ENCODE data around the gene FHIP2A. TPM values are rescaled to one million over a fixed set of nuclear protein-coding genes. Genes with fewer than 3 reads are reported as not detected.

FHIP2A gene
- total RNA-seq, 2 experiments from 2014 or later, result 4.2 to 13.2 TPM

- H4K20me1 ChIP-seq (ENCODE audit: insufficient read depth, low read length), result no peaks in the 10 kb centered on the region
- H3K9me3 ChIP-seq (ENCODE audit: low read length), result no peaks in the 10 kb centered on the region
- no peak overlapping the region for H2AFZ ChIP-seq (ENCODE audit: low read length)
- intact Hi-C loops (cut with micrococcal nuclease; ENCODE audit: unreplicated experiment), result no loop called here
- no peak overlapping the region for H3K27ac ChIP-seq (ENCODE audit: low read depth, low read length, poor library complexity, severe bottlenecking)
- no peaks in the 10 kb centered on the region for H3K79me2 ChIP-seq (ENCODE audit: insufficient read depth, low read depth, low read length)
- H3K4me3 ChIP-seq (ENCODE audit: low read depth, low read length, poor library complexity, severe bottlenecking), result no peak overlapping the region
- H3K4me1 ChIP-seq (ENCODE audit: insufficient read depth, low read length, poor library complexity, severe bottlenecking), result no peaks in the 10 kb centered on the region
- no peaks in the 10 kb centered on the region for H3K9me2 ChIP-seq (ENCODE audit: insufficient read depth, low read length)
- H3K4me2 ChIP-seq (ENCODE audit: low read length), result no peak overlapping the region
- no peaks in the 10 kb centered on the region for H3K36me3 ChIP-seq (ENCODE audit: insufficient read depth, low read length)
- no peak for DNase-seq (ENCODE audit: low spot score)
- CTCF ChIA-PET (ENCODE audit: unreplicated experiment), result no interaction called here
- BruUV-seq (replicated peaks), result no TSS peak
- TF ChIP-seq EZH2phosphoT487 (IDR thresholded peaks at IDR 0.05; ENCODE audit: borderline replicate concordance, low read depth, low read length) (no peak), CTCF (conservative IDR thresholded peaks at IDR 0.05; ENCODE audit: low read length) (no peak)
- POLR2A ChIA-PET, result interaction anchor here (0.6 to 1.2 kb wide), 2 partner anchors 31 to 172 kb away, joined by 3 read pairs; no protein-coding TSS in a partner anchor
Observed at GRCh38 chr10:114779803-114780576, 41.6 kb upstream of the FHIP2A start.

- Histone ChIP-seq H3K79me2 (ENCODE audit: insufficient read depth, low read depth, low read length) (no peaks in the 10 kb centered on the region), H3K36me3 (ENCODE audit: insufficient read depth, low read length) (no peaks in the 10 kb centered on the region), H4K20me1 (ENCODE audit: insufficient read depth, low read length) (no peaks in the 10 kb centered on the region), H3K27ac (ENCODE audit: low read depth, low read length, poor library complexity, severe bottlenecking) (no peak overlapping the region), H3K4me2 (ENCODE audit: low read length) (no peak overlapping the region), H2AFZ (ENCODE audit: low read length) (no peak overlapping the region), H3K4me3 (ENCODE audit: low read depth, low read length, poor library complexity, severe bottlenecking) (no peak overlapping the region), H3K9me2 (ENCODE audit: insufficient read depth, low read length) (no peaks in the 10 kb centered on the region), H3K9me3 (ENCODE audit: low read length) (no peaks in the 10 kb centered on the region), H3K4me1 (ENCODE audit: insufficient read depth, low read length, poor library complexity, severe bottlenecking) (no peaks in the 10 kb centered on the region)
- TF ChIP-seq EZH2phosphoT487 (IDR thresholded peaks at IDR 0.05; ENCODE audit: borderline replicate concordance, low read depth, low read length) (no peak), CTCF (conservative IDR thresholded peaks at IDR 0.05; ENCODE audit: low read length) (no peak)
- intact Hi-C loops (cut with micrococcal nuclease; ENCODE audit: unreplicated experiment), result no loop called here
- CTCF ChIA-PET (ENCODE audit: unreplicated experiment), result no interaction called here
- DNase-seq (ENCODE audit: low spot score), result no peak
- no TSS peak for BruUV-seq (replicated peaks)
- POLR2A ChIA-PET, result interaction anchor here (0.6 to 1.2 kb wide), 2 partner anchors 163 to 172 kb away, joined by 3 to 5 read pairs; no protein-coding TSS in a partner anchor
Observed at GRCh38 chr10:114780577-114781184, 40.9 kb upstream of the FHIP2A start.

- ChIA-PET POLR2A (interaction anchor here (0.9 kb wide), 1 partner anchor 54 kb away, joined by 3 read pairs; no protein-coding TSS in a partner anchor), CTCF (ENCODE audit: unreplicated experiment) (no interaction called here)
- intact Hi-C loops (cut with micrococcal nuclease; ENCODE audit: unreplicated experiment), result no loop called here
- Histone ChIP-seq H3K4me2 (ENCODE audit: low read length) (no peak overlapping the region), H3K4me3 (ENCODE audit: low read depth, low read length, poor library complexity, severe bottlenecking) (no peak overlapping the region), H3K36me3 (ENCODE audit: insufficient read depth, low read length) (no peaks in the 10 kb centered on the region), H4K20me1 (ENCODE audit: insufficient read depth, low read length) (no peaks in the 10 kb centered on the region), H3K79me2 (ENCODE audit: insufficient read depth, low read depth, low read length) (no peaks in the 10 kb centered on the region), H3K9me2 (ENCODE audit: insufficient read depth, low read length) (no peaks in the 10 kb centered on the region), H2AFZ (ENCODE audit: low read length) (no peak overlapping the region), H3K9me3 (ENCODE audit: low read length) (no peaks in the 10 kb centered on the region), H3K27ac (ENCODE audit: low read depth, low read length, poor library complexity, severe bottlenecking) (no peak overlapping the region), H3K4me1 (ENCODE audit: insufficient read depth, low read length, poor library complexity, severe bottlenecking) (no peaks in the 10 kb centered on the region)
- no peak for TF ChIP-seq EZH2phosphoT487 (IDR thresholded peaks at IDR 0.05; ENCODE audit: borderline replicate concordance, low read depth, low read length)
- TF ChIP-seq CTCF (conservative IDR thresholded peaks at IDR 0.05; ENCODE audit: low read length), result no peak
- no peak for DNase-seq (ENCODE audit: low spot score)
- BruUV-seq (replicated peaks), result no TSS peak
Observed at GRCh38 chr10:114782666-114783065, 38.9 kb upstream of the FHIP2A start.

All from OCI-LY7 (cell line).